HG03095 (cell line): ENCODE results near the gene SAMD4B.
"Not testable (repeated sequence)": the region's sequence is repeated elsewhere in the genome, so short reads cannot be mapped to it uniquely, and the experiment has no call there.

Experiments
- ATAC-seq: cut with Tn5 transposase; IDR thresholded peaks from one replicate; pipeline ENCODE4 v1.9.1; 2021; ENCODE audit warnings: moderate library complexity; ENCODE audit not compliant: unreplicated experiment

Gene SAMD4B

GRCh38 chr19:39310558-39311311, 31.5 kb upstream of the SAMD4B start:
- ATAC-seq = no peak

DNA sequence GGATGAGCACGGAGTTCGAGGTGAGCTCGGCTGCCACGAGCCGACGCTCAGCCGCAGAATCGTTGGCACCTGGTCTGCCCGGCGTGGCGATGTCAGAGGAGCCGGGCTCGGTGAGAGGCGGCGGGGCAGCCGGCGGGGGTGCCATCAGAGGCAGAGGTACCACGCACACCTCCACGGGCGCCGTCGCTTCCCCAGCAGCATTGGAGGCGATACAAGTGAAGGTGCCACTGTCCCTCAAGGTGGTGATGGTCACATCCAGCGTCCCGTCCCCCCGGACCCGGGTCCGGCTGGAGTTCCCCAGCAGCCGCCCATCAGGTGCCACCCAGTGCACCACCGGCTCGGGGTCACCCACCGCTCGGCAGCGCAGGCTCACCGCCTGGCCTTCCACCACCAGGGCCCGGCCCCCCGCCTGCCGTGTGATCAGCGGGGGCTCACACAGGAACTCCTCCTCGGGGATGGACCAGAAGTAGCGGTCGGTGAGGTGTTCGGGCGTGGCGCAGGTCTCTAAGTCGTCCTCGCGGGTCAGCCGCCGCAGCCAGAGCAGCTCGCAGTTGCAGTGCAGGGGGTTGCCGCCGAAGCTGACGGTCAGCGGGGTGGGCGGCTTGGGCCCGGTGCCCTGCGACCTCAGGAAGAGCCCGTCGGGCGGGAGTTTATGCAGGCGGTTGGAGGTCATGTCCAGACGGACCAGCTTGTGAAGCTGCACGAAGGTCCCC, 28.0 kb upstream of the SAMD4B start:
- ATAC-seq = no peak

DNA sequence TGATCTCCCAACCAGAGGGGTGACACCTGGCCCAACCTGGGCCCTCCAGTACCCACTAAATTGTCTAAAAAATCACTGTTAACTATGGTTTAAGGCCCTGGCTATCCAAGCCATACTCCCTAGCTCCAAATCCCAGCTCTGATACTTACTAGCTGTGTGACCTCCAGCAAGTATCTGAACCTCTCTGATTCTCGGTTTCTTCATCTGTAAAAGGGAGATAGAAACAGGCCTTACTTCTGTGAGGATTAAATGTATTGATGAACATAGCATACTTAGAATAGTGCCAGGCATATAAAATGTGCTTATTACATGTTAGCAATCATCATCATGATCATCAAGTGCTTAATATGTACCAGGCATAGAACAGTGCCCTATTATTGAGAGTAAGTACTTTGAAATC, 26.3 kb upstream of the SAMD4B start:
- ATAC-seq = no peak

- ATAC-seq = no peak
Measured at GRCh38 chr19:39316627-39317321, 25.4 kb upstream of the SAMD4B start.

GRCh38 chr19:39317476-39317875, 24.7 kb upstream of the SAMD4B start:
- ATAC-seq = no peak

DNA sequence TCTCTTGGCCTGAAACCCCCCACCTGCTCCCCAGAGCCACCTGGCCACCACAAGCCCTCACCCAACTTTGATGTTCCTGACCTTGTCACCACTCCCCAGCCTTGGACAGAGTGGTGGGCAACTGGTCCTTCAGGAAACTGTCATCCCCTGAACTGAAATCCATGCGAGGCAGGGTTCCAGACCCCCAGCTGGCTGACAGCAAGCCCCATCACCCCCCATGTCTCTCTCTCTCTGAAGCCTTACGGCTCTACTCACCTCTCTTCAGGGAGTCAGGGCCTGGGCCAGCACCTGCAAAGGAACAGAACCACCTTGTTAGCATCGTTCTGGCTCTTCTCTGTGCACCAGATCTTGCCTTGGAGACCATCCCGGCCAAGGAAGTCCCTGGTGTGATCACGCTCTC, 24.1 kb upstream of the SAMD4B start:
- ATAC-seq = no peak

- no peak for ATAC-seq
Measured at GRCh38 chr19:39318690-39319089, 23.5 kb upstream of the SAMD4B start.

- no peak for ATAC-seq
Measured at GRCh38 chr19:39319098-39319891, 22.9 kb upstream of the SAMD4B start.

GRCh38 chr19:39319892-39320248, 22.4 kb upstream of the SAMD4B start:
- ATAC-seq = no peak

GRCh38 chr19:39321117-39321831, 20.9 kb upstream of the SAMD4B start:
- no peak for ATAC-seq

DNA sequence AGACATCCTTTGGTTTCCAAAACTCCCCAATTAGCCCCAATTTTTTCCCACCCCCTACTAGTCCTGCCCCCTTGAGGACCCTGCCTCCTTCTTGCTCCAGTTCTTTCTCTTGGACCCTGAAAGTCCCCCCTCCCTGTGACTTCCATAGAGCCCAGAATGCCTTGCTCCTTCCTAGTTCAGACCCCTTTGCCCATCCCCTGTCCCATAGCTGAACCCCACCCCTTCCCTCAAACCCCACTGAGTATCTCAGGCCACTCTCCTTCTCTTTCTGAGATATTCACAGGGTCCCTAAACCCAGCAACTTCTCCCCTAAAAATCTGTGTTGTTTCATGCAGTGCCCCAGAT, 20.4 kb upstream of the SAMD4B start:
- no peak for ATAC-seq

- no peak for ATAC-seq
Measured at GRCh38 chr19:39324242-39324842, 17.9 kb upstream of the SAMD4B start.

- ATAC-seq = no peak
Measured at GRCh38 chr19:39325778-39326665, 16.2 kb upstream of the SAMD4B start.

DNA sequence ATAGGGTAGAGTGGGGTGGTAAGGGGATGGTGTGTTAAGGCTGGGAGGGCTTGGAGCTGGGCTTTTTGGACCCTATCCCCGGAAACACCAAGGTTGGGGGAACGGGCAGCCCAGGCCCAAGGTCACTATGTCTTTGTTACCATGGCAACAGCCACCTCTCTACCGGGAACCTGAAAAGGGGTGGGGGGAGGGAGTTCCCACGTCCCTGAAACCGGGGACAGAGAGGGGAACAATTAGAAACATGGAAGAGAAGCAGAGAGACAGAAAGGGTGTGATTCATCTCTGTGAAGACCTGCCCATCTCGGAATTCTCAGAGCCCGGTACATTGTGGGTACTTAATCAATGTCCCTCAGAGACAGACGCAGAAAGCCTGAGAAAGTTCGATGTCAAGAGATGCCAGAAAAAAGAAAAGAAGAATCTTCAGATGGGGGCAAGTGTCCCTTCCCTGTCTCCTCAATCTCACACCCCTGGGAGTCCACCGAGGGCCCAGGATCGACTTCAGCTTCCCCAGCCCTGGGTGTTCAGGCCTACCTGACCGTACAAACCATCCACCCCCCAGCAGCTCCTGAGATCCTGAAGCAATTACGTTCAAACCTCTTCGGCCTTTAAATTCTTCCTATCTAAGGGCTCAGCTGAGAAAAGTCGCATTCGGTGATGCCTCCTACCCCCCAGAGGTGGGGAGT, 14.7 kb upstream of the SAMD4B start:
- ATAC-seq = no peak

DNA sequence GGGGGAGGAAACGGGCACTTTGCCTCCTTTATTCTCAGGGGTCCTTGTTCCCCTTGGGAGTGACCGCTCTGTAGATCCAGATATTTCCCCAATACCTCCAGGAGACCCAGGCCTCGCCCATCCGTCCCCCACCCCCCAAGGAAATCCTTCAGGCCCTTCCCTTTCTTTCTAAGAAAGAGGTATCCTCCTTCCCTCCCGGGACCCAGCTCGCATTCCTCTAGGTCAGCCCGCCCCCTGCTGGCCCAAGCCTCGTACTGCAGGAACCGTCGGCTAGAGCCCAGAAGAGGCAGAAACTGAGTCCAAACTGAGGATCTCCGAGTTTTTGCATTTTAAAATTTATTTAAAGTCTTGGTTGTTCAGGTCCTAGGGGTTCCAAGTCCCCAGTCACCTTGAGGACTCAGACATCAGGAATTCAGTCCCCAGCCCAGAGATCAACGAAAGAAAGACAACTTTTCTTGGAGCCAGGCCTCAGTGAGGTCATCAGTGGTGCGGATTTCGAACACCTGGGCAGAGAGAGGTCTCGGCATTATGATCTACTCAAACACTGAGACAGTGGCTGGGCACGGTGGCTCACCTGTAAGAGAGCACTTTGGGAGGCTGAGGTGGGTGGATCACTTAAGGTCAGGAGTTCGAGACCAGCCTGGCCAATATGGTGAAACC, 14.0 kb upstream of the SAMD4B start:
- no peak for ATAC-seq

DNA sequence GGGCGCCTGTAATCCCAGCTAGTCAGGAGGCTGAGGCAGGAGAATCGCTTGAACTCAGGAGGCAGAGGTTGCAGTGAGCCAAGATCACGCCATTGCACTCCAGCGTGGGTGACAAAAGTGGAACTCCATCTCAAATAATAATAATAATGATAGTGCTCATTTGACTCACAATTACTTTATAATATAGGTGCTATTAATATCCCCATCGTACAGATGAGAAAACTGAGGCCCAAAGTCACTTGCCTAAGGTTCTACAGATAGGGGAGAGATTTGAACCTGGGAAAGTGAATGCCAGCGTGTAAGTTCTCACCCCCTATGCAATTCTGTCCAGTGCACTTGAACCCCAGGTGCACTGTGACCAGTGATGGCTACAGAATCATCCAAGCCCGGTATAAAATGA, 12.3 kb upstream of the SAMD4B start:
- ATAC-seq = no peak

DNA sequence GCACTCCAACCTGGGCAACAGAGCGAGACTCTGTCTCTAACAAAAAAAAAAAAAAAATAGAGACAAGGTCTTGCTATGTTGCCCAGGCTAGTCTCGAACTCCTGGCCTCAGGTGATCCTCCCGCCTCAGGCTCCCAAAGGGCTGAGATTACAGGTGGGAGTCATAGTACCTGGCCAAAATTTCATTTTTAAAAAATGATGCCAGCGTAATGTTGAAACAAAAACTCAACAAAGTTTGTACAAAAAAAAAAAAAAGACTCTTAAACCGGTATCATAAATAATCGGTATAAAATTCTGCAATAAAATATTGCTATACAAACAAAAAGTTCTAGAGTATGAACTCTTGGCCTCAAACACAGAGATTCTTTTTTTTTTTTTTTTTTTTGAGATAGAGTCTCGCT, 9.9 kb upstream of the SAMD4B start:
- no peak for ATAC-seq

GRCh38 chr19:39332738-39333137, 9.5 kb upstream of the SAMD4B start:
- not testable (repeated sequence) for ATAC-seq
